Measurements from ENCODE around the gene SOHLH1. TPM values are rescaled to one million over a fixed set of nuclear protein-coding genes. Genes with fewer than 3 reads are reported as not detected.

Gene SOHLH1
- total and polyA plus RNA-seq, 2 of the 4 experiments (the other 2 are of a cell fraction), result not detected

DNA sequence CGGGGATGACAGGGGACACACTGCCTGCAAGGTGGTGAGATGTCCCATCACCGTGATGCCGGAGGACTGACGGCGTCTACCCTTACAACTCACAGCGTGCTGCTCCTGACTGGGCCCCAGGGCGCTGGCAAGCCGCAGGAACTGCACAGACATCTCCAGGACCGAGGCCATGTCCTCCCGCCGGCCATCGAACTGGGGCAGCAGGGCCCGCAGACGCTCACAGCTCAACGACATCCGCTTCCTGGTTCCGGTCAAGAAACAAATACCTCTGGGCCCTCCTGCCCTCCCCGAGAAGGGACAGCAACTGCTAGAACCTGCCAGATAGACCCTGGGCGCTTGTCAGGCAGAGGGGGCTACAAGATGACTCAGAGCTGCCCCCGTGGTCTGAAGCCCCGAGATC is 1.0 kb downstream of the SOHLH1 start:
- H3K56ac ChIP-seq (ENCODE audit: extremely low read depth, insufficient read depth, low read length), result no peak overlapping the region
- peaks cover 10% of the 10 kb centered on the region; the same call in 1 of the 2 replicates for H3K27me3 ChIP-seq (ENCODE audit: control insufficient read depth, insufficient read depth, low read length)
- no peak overlapping the region for H2BK15ac ChIP-seq (ENCODE audit: low read depth, low read length)
- intact Hi-C loops (cut with micrococcal nuclease) (no loop called here), in situ Hi-C loops (cut with MboI; ENCODE audit: low sequenced_read_pairs) (no loop called here), dilution Hi-C loops (cut with HindIII; ENCODE audit: low sequenced_read_pairs, unreplicated experiment) (no loop called here)
- no peaks in the 10 kb centered on the region for H3K9me3 ChIP-seq (ENCODE audit: control insufficient read depth, insufficient read depth, low read length)
- H3K9ac ChIP-seq (ENCODE audit: low read depth, low read length), result no peak overlapping the region
- CTCF ChIA-PET, result no interaction called here
- H4K8ac ChIP-seq (ENCODE audit: low read depth in 2 of 2, low read length in 2 of 2), result no peak overlapping the region
- H2BK20ac ChIP-seq (ENCODE audit: low read depth, low read length), result no peak overlapping the region
- no peaks in the 10 kb centered on the region for H3K36me3 ChIP-seq (ENCODE audit: control insufficient read depth, insufficient read depth, low read length)
- no peak overlapping the region for H3K4me2 ChIP-seq (ENCODE audit: low read depth, low read length)
- POLR2A ChIA-PET (ENCODE audit: unreplicated experiment), result no interaction called here
- no peak overlapping the region for H2BK5ac ChIP-seq (ENCODE audit: low read depth, low read length, poor library complexity, severe bottlenecking)
- DNase-seq (no peak), ATAC-seq (ENCODE audit: low read depth) (no peak)
- H3K27ac ChIP-seq (ENCODE audit: insufficient read depth, low read length), result no peak overlapping the region
- H3K14ac ChIP-seq (replicated peaks; ENCODE audit: low read depth, low read length), result no peak overlapping the region
- no peak overlapping the region for H4K5ac ChIP-seq (ENCODE audit: low read depth, low read length)
- no peak for TF ChIP-seq RCOR1 (IDR thresholded peaks at IDR 0.05; ENCODE audit: insufficient replicate concordance, low read length)
- TF ChIP-seq MXI1 (IDR thresholded peaks at IDR 0.05; ENCODE audit: borderline replicate concordance, low read depth, low read length), result no peak
- TF ChIP-seq CEBPB (IDR thresholded peaks at IDR 0.05; ENCODE audit: low read depth, low read length), result no peak
- H3K23ac ChIP-seq (ENCODE audit: low read depth, low read length), result no peak overlapping the region
- no peak overlapping the region for H3K4ac ChIP-seq (ENCODE audit: low read depth, low read length)
- peaks cover 1% of the 10 kb centered on the region; the same call in 1 of the 2 replicates for H3K4me1 ChIP-seq (ENCODE audit: control insufficient read depth, insufficient read depth, low read length)
- no peak overlapping the region for H2BK120ac ChIP-seq (ENCODE audit: low read depth, low read length)
- H3K18ac ChIP-seq (ENCODE audit: low read depth, low read length), result no peak overlapping the region
- no peaks in the 10 kb centered on the region for H3K79me1 ChIP-seq (ENCODE audit: low read depth in 1 of 2, low read length in 2 of 2)
- H2AK9ac ChIP-seq (replicated peaks; ENCODE audit: low read depth, low read length, poor library complexity), result no peak overlapping the region
- no peak overlapping the region for H4K91ac ChIP-seq (ENCODE audit: insufficient read depth, low read depth, low read length)
- BruUV-seq (replicated peaks), result no TSS peak
- no peaks in the 10 kb centered on the region for H3K9me1 ChIP-seq (ENCODE audit: insufficient read depth, low read length)
- 47% methylated on average over 7 of the region's 21 CpGs; no CpG with 5 or more reads in 1 of the 2 experiments for WGBS, 2 experiments (ENCODE audit: extremely low coverage in 2 of 2, insufficient read length in 1 of 2)
- no peak overlapping the region for H3K4me3 ChIP-seq (ENCODE audit: insufficient read depth, low read depth, low read length)
- H2AK5ac ChIP-seq (ENCODE audit: low read depth, low read length), result no peak overlapping the region
- no peaks in the 10 kb centered on the region for H4K20me1 ChIP-seq (ENCODE audit: insufficient read depth, low read length)
- no peak overlapping the region for H2AFZ ChIP-seq (replicated peaks; ENCODE audit: low read length, poor library complexity)
